ENCODE data around the gene ELANE. TPM values are rescaled to one million over a fixed set of nuclear protein-coding genes. Genes with fewer than 3 reads are reported as not detected.

ELANE gene
- total RNA-seq, 1 donor from 2014 or later: 0.52 TPM

GRCh38 chr19:810077-810855 lies 41.8 kb upstream of the ELANE start:
- TF ChIP-seq CTCF (IDR thresholded peaks at IDR 0.05): no peak
- Histone ChIP-seq H3K27ac (no peak overlapping the region), H3K36me3 (peaks cover 70% of the 10 kb centered on the region), H3K27me3 (no peaks in the 10 kb centered on the region), H3K4me1 (no peaks in the 10 kb centered on the region), H3K4me3 (no peak overlapping the region), H3K9me3 (no peaks in the 10 kb centered on the region)
- peak; percentile 54 for DNase-seq
- ATAC-seq: no peak
- intact Hi-C loops (cut with DNase I): no loop called here

GRCh38 chr19:810883-811489 lies 41.1 kb upstream of the ELANE start:
- ATAC-seq (no peak), DNase-seq (peak; percentile 59)
- Histone ChIP-seq H3K27me3 (no peaks in the 10 kb centered on the region), H3K4me3 (no peak overlapping the region), H3K36me3 (peaks cover 62% of the 10 kb centered on the region), H3K27ac (no peak overlapping the region), H3K4me1 (no peaks in the 10 kb centered on the region), H3K9me3 (no peaks in the 10 kb centered on the region)
- no peak for TF ChIP-seq CTCF (IDR thresholded peaks at IDR 0.05)
- intact Hi-C loops (cut with DNase I): no loop called here

DNA sequence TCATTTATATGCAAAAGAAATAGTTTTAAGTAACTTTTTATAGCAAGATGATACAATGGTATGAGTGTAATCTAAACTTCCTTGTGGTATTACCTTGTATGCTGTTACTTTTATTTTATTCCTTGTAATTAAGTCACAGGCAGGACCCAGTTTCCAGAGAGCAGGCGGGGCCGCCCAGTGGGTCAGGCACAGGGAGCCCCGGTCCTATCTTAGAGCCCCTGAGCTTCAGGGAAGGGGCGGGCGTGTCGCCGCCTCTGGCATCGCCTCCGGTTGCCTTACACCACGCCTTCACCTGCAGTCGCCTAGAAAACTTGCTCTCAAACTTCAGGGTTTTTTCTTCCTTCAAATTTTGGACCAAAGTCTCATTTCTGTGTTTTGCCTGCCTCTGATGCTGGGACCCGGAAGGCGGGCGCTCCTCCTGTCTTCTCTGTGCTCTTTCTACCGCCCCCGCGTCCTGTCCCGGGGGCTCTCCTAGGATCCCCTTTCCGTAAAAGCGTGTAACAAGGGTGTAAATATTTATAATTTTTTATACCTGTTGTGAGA lies 40.5 kb upstream of the ELANE start:
- Histone ChIP-seq H3K36me3 (peaks cover 56% of the 10 kb centered on the region), H3K27ac (no peak overlapping the region), H3K4me3 (no peak overlapping the region), H3K4me1 (no peaks in the 10 kb centered on the region), H3K27me3 (no peaks in the 10 kb centered on the region), H3K9me3 (no peaks in the 10 kb centered on the region)
- no peak for TF ChIP-seq CTCF (IDR thresholded peaks at IDR 0.05)
- intact Hi-C loops (cut with DNase I): no loop called here
- DNase-seq (peak; percentile 37), ATAC-seq (no peak)

DNA sequence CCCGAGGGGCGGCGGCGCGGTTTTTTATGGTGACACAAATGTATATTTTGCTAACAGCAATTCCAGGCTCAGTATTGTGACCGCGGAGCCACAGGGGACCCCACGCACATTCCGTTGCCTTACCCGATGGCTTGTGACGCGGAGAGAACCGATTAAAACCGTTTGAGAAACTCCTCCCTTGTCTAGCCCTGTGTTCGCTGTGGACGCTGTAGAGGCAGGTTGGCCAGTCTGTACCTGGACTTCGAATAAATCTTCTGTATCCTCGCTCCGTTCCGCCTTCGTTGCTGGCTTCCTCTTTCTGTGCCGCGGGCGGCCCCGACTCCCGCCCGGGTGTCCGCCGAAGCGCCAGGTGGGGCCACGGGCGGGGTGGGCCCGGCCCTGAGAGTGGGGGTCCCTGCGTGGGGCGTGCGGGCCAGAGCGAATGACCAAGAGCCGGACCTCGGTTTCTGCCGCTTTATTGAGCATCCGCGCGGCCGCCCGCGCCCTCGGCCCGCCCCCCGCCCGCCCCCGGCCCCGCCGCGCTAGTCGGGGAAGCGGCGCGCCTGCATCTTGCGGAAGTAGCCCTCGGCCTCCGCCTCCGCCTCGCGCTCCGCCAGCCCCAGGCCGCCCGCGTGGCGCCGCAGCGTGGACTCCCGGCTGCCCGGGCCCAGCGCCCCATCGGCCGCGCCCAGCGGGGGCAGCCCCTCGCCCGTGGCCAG lies 39.9 kb upstream of the ELANE start:
- Histone ChIP-seq H3K4me1 (no peaks in the 10 kb centered on the region), H3K27me3 (no peaks in the 10 kb centered on the region), H3K4me3 (no peak overlapping the region), H3K27ac (no peak overlapping the region), H3K36me3 (peaks cover 50% of the 10 kb centered on the region), H3K9me3 (no peaks in the 10 kb centered on the region)
- DNase-seq (no peak), ATAC-seq (no peak)
- intact Hi-C loops (cut with DNase I): no loop called here
- TF ChIP-seq CTCF (IDR thresholded peaks at IDR 0.05): no peak

- H3K36me3 ChIP-seq: peaks cover 44% of the 10 kb centered on the region
- no peak for ATAC-seq
Measured at GRCh38 chr19:812747-813218, 39.3 kb upstream of the ELANE start.

More at GRCh38 chr19:812747-813218, 39.3 kb upstream of the ELANE start:
- Histone ChIP-seq H3K27me3 (no peaks in the 10 kb centered on the region), H3K9me3 (no peaks in the 10 kb centered on the region), H3K4me1 (no peaks in the 10 kb centered on the region), H3K4me3 (no peak overlapping the region), H3K27ac (no peak overlapping the region)
- intact Hi-C loops (cut with DNase I): no loop called here
- DNase-seq: no peak
- TF ChIP-seq CTCF (IDR thresholded peaks at IDR 0.05): no peak

All from upper lobe of right lung (tissue), 1 donor.